ENCODE results near the gene UMOD.

The UMOD gene

DNA sequence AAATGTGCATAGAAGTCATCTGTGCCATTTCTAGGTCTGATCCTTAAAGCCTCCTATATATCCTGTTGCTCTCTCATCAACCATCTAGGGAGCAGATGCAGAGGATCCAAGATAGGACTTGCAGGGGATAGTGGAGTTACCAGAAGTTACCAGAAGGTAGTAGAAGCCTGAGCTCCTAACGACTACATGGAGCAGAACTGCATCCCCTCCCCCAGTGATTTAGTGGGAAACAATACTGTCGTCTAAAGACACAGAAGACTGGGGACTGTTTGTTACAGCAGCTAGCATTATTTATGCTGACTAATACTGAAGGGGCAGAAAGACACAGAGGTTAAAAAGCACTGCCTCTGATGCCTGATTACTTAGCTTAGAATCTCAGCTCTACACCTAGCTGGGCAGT, 41.0 kb downstream of the UMOD start:
- TF ChIP-seq, protein P1, sequence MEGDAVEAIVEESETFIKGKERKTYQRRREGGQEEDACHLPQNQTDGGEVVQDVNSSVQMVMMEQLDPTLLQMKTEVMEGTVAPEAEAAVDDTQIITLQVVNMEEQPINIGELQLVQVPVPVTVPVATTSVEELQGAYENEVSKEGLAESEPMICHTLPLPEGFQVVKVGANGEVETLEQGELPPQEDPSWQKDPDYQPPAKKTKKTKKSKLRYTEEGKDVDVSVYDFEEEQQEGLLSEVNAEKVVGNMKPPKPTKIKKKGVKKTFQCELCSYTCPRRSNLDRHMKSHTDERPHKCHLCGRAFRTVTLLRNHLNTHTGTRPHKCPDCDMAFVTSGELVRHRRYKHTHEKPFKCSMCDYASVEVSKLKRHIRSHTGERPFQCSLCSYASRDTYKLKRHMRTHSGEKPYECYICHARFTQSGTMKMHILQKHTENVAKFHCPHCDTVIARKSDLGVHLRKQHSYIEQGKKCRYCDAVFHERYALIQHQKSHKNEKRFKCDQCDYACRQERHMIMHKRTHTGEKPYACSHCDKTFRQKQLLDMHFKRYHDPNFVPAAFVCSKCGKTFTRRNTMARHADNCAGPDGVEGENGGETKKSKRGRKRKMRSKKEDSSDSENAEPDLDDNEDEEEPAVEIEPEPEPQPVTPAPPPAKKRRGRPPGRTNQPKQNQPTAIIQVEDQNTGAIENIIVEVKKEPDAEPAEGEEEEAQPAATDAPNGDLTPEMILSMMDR (IDR thresholded peaks at IDR 0.05) = no peak

DNA sequence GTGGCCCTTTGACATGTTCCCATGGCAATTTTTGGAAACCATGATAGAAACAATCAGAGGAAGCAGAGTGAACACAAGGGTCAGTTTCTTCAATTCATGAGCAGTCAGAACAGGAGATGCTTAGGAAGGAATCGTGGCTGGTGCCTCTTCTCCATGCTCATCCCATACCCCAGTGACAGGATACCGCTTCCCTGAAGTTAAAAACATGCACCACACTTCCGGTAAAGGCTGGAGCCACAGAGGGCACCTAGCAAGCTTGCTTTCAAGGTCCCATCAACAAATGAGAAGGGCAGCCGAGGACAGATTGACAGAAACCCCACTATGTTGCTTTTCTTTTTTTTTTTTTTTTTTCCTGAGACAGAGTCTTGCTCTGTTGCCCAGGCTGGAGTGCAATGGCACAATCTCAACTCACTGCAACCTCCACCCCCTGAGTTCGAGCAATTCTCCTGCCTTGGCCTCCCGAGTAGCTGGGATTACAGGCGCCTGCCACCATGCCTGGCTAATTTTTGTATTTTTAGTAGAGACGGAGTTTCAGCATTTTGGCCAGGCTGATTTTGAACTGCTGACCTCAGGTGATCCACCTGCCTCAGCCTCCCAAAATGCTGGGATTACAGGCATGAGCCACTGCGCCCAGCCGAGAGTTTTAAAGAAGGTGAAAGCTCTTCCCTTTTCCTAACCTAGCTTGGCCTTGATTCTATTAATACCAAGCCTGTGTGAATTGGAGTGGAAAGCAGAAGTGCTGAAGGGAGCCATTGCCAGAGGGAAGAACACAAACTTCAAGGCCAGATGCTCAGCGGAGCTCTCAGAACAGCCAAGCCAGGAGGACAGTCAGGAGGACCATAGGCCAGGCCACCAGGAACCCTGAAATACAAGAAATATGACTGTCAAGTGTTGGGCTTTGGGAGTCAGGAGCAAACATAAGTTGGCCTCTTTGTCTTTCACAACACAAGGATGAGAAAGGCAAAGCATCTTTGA, 41.8 kb downstream of the UMOD start:
- TF ChIP-seq, protein P1 (IDR thresholded peaks at IDR 0.05) = no peak

DNA sequence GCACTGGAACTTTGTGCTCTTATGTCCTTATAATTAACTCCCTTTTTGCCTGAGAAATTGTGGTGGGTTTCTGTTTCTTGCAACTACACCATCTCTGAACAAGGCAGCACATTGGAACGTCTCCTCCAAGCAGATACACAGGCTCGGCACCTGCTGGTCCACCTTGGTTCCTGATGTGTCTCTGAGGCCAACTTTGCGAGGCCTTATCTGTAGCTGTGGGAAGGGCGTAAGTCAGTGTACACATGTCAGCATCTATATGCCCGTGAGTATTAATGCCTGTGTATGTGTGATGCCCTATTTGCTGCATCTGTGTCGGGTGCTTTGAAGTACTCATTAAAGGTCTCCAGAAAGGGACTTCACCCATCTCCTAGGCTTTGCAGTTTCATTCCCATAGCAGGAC, 42.7 kb downstream of the UMOD start:
- TF ChIP-seq, protein P1 (IDR thresholded peaks at IDR 0.05) = no peak

DNA sequence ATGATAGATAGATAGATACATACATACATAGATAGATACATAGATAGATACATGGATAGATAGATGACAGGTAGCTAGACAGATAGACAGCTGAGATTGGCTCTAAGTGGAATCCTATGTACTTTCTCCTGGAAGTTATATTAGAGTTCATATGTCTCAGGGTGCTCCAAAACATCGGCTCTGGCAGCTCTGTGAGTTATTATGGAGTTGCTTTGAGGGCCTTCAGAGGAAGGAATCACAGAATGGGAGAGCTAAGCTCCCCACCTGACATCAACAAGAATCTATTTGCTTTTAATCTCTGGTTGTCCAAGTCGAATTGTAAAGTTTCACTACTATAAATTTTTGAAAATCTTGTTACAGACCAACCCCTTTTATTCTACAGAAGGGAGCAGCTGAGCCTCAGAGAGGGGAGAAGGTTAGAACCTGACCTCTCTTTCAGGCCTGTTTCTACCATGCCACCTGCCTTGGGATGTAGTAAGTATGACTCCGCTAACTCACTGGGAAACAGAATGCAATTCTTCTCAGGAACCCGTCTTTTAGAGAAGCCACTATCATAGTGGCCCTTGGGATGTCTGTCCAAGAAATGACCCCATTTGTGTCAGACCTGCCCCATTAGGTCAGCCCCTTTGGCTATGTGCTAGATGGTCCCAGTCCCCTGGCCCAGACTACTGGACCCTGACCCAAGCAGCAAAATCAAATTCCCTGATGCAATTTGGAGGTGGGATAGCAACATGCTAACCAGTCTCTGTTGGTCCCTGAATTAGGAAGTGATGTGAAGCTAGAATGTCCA, 43.5 kb downstream of the UMOD start:
- TF ChIP-seq, protein P1 (IDR thresholded peaks at IDR 0.05) = no peak

DNA sequence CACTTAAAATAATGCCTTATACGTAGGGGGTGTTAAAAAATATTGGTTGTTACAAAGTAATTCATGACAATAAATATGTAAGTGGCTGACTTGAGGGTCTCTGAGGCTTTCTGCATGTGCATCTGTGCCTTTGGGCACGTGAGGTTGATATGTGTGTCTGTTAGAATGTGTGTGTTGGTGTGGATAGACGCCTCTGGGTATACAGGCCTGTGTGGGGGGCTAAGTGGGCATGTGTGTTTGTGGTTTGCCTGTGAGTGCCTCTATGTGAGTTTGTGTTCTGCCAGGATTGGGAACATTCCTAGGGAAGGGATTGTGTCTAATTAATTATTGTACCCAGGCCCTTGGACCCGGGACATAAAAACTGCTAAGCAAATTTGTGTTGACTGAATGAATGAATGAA, 44.2 kb downstream of the UMOD start:
- TF ChIP-seq, protein P1 (IDR thresholded peaks at IDR 0.05) = no peak

DNA sequence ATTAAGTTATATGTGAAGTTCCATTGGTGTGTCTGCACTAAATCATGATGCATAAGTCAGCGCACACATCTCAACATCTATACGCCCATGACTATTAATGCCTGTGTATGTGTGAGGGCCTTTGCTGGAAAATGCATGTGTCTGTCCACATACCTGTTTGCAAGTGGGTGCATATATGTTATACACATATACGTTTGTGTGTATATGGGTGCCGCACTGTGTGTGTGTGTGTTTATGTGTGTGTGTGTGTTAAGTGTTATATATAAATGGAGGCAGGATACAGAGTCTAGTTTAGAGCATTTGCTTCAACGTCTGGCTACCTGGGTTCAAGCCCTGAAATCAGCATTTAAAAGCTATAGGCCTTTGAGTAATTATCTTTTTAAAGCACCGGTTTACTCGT, 44.7 kb downstream of the UMOD start:
- TF ChIP-seq, protein P1 (IDR thresholded peaks at IDR 0.05) = no peak

DNA sequence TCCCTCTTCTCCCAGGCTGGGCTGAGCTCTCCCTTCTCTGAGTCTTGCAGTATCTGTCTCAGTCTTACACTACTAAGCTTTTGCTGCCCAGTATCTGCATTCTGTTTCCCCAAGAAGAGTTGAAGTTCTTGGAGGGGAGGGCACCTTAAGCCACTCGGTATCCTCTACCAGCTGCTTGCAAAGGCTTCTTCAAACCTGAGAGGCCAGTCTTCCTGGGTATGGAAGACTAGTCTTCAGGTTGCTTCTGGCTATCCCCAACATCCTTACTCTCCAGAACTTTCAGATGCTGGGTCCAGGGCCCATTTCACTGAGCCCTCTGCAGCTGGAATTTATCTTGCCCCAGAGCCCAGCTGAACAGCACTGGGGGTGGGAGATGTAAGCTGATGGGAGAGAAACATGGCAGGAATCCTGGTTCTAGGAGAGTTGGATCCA, 45.3 kb downstream of the UMOD start:
- TF ChIP-seq, protein P1 (IDR thresholded peaks at IDR 0.05) = no peak
